ENCODE measurements around the gene NME1.
"Not testable (repeated sequence)": the region's sequence is repeated elsewhere in the genome, so short reads cannot be mapped to it uniquely, and the experiment has no call there.

NME1 gene

DNA sequence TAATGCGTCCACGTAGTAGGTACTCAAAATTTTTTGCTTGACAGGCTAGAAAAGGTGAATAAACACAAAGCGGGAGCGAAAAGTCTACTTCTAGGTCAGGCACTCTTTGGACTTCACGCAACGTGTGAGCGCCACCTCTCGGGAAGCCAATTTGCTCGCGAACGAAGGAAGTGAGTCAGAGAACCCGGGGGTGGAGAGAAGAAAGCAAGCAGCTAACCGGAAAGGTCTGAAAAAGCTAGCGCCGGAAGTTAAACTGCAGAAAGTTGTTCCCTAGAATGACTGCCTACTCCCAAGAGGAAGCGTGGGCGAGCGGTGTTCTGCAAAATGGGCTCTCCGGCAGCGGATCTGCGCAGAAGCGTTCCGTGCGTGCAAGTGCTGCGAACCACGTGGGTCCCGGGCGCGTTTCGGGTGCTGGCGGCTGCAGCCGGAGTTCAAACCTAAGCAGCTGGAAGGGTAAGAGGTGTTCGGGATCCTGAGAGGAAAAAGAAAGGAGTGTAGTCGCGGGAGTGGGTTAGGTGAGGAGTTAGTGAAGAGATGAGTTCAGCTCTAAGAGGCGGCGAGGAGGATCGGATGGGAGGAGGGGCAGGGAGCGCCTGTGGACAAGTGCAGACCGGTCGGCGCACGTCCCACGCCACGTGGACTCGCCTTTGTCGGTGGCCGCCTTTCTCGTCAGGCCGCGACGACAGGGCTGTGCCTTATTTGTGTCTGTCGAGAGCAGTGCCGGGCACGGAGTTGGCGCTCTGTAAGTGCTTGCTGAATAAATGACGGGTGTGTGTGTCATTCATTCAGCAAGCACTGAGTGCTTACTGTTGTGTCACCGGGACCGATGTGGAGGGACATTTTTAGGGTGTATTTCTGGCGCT is at the start of gene NME1:
TSS of gene NME1 (plus strand) at position 350 of the 863 bp plus-strand sequence. CDS start 2,096 bp downstream, outside the sequence.
- DNase-seq = peak; percentile 100

DNA sequence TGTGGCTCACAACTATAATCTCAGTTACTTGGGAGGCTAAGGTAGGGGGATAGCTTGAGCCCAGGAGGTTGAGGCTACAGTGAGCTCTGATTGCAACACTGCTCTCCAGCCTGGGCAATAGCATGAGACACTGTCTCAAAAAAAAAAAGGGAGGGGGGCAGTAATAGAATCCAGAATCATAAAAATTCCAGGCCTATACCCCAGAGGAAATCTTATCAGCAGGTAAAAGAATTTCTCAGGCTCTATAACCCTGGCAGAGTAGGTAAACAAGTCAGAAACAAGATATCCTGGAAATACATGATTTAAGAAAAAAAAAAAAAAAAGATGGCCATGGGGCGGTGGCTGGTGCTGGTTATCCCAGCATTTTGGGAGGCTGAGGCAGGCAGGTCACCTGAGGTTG is 45.6 kb upstream of the NME1 start:
- no peak for DNase-seq

GRCh38 chr17:51112303-51113222 is 40.8 kb upstream of the NME1 start:
- peak; percentile 64 for DNase-seq

DNA sequence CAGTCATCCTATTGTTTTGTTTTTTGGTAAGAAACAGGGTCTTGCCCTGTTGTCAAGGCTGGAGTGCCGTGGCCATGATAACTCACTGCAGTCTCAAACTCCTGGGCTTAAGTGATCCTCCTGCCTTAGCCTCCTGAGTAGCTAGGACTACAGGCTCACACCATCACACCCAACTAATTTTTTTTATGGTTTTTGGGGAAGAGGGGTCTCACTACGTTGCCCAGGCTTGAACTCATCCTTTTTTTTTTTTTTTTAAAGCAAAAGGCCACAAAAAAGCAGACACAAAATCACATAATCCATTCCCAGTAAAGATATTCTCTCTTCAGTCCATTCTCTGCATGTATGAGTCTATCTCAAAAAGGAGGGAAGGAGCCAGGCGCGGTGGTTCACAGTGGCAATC is 38.2 kb upstream of the NME1 start:
- DNase-seq = no peak

DNA sequence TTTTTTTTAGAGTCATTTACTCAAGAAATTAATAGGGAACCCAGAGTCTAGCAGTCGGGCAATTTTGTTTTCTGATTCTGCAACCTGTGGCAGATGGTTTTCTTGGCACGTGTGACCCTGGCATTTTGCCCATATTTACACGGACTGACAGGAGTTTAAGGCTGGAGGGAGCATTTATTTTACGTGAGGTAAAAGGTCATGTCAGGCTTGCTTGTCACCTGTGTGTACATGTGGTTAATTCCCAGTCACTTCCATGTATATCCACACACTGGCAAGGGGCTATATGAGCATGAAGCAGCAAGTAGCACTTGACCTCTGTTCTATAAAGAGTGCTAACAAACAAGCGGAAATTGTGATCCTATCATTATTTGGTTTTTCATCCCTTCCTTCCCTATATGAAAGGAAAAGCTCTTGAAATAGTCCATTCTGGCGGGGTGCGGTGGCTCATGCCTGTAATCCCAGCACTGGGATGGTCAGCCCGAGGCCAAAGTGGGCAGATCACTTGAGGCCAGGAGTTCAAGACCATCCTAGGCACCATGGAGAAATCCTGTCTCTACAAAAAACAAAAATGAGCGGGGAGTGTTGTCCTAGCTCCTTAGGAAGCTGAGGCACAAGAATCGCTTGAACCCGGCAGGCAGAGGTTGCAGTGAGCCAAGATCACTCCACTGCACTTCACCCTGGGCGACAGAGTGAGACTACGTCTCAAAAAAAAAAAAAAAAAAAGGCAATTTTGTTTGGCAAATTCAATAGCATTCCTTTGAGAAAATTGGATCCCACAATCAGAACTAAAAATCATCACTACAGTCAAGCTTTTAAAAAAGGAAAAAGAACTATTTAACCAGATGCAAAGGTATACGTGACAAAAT is 34.8 kb upstream of the NME1 start:
- peak; percentile 95 for DNase-seq

DNA sequence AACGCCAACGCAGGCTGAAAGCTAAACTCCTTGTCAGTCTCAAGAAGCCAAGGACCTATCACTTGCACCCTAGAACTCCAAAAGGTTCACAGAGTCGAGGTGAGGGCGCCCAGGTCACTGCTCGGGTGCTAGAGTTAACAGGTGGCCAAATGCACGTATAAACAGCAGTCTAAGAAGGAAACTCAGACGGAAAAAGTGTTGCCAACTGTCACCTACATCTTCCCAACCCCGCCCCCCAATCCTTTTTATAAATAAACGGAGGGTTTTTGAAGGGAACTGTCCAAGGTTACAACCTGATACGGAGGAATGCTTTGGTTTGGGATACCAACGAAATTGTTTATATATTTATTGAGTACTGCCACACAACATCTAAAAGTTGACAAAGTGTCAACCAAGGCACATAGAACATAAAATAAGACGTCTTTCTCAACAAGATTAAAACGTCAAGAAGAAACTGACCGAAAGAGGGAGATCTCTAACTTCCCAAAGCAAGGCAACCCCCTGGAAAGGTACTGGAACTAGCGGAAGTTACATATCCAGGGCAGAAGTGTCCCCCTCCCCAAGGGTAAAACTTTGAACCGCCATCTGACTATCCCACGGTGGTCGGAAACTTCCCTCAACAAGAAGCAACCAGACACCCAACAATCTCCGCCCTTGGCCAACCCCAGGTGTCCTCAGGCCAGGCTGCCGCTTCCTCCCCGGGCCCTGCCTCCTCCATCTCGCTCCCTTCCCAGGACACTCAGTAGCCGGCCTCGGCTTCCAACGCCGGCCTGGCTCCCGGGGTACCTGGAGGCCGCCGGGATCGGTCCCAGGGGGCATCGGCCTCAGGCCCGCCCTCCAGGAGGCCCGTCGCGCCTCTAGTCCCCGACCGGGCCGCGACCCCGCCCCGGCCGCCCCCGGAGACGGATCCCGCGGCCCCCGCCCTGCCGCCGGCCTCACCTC is 33.7 kb upstream of the NME1 start:
- DNase-seq = peak; percentile 43

DNA sequence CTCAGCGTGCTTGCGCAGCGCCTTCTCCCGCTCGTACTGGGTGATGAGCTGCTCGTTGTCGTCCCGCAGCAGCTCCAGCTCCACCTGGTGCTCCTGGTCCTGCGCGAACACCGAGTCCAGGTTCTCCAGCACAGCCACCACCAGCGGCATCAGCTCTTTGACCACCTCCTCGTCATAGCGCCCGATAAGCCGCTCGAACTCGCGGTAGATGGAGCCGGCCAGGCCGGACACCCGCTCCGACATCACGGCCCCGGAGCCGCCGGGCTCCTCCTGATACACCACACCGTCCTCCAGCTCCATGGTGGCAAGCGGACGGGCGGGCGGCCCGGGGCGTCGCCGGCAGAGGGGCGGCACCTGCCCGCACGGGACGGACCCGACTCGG is 33.0 kb upstream of the NME1 start:
- DNase-seq = peak; percentile 65

GRCh38 chr17:51120739-51121619 is 32.4 kb upstream of the NME1 start, which contains the start of gene SPAG9:
Gene SPAG9 (minus strand): TSS chr17:51120868. CDS start chr17:51120656, 212 bp downstream.
- peak; percentile 95 for DNase-seq

GRCh38 chr17:51121620-51122472 is 31.5 kb upstream of the NME1 start:
- peak; percentile 80 for DNase-seq

GRCh38 chr17:51122473-51123115 is 30.8 kb upstream of the NME1 start:
- not testable (repeated sequence) for DNase-seq

DNA sequence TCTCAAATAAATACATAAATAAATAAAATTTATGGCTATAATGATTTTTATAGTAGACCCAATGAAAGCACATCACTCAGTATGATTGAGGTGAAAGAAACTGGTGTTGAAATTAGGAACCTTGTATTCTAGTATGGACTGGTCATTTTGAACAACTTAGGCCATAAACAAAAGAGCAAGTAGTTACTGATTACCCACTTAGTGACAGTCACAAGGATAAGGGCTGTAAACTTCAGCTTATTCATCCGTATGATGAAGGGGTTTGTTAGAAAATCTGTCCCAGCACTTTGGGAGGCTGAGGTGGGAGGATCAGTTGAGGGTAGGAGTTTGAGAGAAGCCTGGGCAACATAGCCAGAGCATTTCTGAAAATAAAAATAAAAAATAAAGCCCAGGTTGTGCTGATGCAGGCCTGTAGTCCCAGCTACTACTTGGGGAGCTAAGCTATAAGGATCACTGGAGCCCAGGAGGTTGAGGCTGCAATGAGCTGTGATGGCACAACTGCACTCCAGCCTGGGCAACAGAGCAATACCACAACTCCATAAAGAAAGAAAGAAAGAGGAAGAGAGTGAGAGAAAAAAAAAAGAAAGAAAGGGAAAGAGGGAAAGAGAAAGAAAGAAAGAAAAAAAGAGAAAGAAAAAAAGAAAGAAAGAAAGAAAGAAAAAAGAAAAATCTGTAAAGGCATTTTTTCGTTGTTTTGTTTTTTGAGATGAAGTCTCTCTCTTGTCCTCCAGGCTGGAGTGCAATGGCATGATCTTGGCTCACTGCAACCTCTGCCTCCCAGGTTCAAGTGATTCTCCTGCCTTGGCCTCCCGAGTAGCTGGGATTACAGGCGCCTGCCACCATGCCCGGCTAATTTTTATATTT is 28.5 kb upstream of the NME1 start:
- DNase-seq = no peak

- DNase-seq = no peak
Observed at GRCh38 chr17:51128076-51128475, 25.3 kb upstream of the NME1 start.

DNA sequence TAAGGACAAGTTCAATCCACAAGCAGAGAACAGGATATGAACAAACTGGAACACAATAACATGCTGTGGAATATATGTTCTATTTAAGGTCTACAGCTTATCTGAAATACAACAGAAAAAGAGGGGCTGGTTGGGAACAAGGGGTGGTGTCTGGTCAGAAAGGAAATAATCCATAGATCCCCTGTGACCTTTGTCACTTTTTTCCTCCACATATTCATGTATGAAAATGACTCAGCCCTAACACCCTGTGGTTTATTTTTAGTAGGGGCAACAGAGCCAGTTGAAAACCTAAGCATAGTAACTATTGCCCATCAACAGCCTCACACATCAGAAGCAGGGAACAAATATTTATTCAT is 20.4 kb upstream of the NME1 start:
- no peak for DNase-seq

GRCh38 chr17:51133365-51133764 is 20.0 kb upstream of the NME1 start:
- no peak for DNase-seq

GRCh38 chr17:51135956-51136355 is 17.4 kb upstream of the NME1 start:
- no peak for DNase-seq

GRCh38 chr17:51142597-51142996 is 10.8 kb upstream of the NME1 start:
- no peak for DNase-seq

DNA sequence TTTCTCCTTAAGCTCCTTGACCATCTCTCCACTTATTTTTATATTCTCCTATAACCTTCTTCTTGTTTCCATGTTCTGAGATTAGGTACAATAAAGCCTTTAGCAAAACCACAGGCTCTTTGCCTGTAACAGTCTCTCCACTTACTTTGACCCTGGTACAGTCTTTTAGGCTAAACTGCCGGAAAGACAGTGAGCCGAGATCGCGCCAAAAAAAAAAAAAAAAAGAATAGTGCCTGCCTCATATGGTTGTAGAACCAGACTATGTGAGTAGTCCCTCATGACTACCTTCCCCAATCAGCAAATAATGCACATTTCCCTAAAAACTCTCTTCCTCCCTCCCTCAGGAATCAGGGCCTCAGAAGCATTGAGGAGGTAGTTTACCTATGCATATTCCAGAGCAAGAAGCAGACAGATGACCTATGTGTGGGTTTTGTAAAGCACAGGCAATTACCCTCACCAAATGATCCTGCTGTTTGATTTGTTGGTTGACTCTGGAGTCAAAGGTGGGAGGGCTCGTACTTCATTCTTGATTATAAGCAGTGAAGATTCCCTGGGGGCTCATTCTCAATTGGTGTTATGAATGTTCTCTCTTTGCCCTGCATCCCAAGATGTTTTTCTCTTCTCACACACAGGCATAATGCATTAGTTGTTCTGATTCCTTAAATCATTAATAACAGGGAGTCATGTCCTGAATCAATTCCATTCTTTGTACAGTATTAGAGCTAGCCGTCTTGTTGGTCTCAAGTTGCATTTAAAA is 8.9 kb upstream of the NME1 start:
- peak; percentile 77 for DNase-seq

All from NCI-H2171 treated with DMSO at 0.1 percent for 48 hours (cell line).